Uterus (tissue), 2 donors: ENCODE results near the gene GIGYF2.

Experiments used
- CTCF ChIP-seq, 4 experiments: fragments of 200-600 bp in 2 of 4; fragments of 450-650 bp in 2 of 4; sonication (generic) in 2 of 4; IDR thresholded peaks; one replicate each; pipeline ENCODE4 v1.5.1; 2016 to 2019; ENCODE audit warnings: antibody characterized with exemption in 4 of 4, mild to moderate bottlenecking in 2 of 4, moderate library complexity in 1 of 4
- POLR2A ChIP-seq, 2 donors: fragments of 450-650 bp; IDR thresholded peaks; one replicate each; pipeline ENCODE4 v1.6.1; 2016; ENCODE audit warnings: antibody characterized with exemption in 2 of 2, mild to moderate bottlenecking in 1 of 2, moderate library complexity in 1 of 2

GRCh38 chr2:232836934-232837333 is 139.8 kb downstream of the GIGYF2 start:
- no peak for TF ChIP-seq CTCF (IDR thresholded peaks at IDR 0.05)
- TF ChIP-seq POLR2A (IDR thresholded peaks at IDR 0.05) = no peak
